ENCODE data around the gene PACS2.

Gene PACS2

GRCh38 chr14:105412771-105413543 is 98.4 kb downstream of the PACS2 start:
- DNase-seq: no peak

GRCh38 chr14:105413544-105413886 is 99.0 kb downstream of the PACS2 start:
- no peak for DNase-seq

- DNase-seq: peak in 1 of 2 experiments; percentile 16
These were observed 100.2 kb downstream of the PACS2 start for GRCh38 chr14:105414456-105415371.

- DNase-seq: no peak
These were observed 101.2 kb downstream of the PACS2 start for GRCh38 chr14:105415481-105416428.

- no peak for DNase-seq
These were observed 102.1 kb downstream of the PACS2 start for GRCh38 chr14:105416671-105417070.

- DNase-seq: no peak
These were observed 103.2 kb downstream of the PACS2 start for GRCh38 chr14:105417690-105418121.

- no peak for DNase-seq
These were observed 104.0 kb downstream of the PACS2 start for GRCh38 chr14:105418269-105419194.

GRCh38 chr14:105419195-105420091 is 104.9 kb downstream of the PACS2 start, which contains the start of gene MTA1:
MTA1 (plus strand) TSS chr14:105419827; CDS start chr14:105420036, 209 bp downstream.
- DNase-seq: no peak

GRCh38 chr14:105420101-105420973 is 105.8 kb downstream of the PACS2 start:
- no peak for DNase-seq

GRCh38 chr14:105420974-105421674 is 106.6 kb downstream of the PACS2 start:
- DNase-seq: no peak

- DNase-seq: no peak
These were observed 107.4 kb downstream of the PACS2 start for GRCh38 chr14:105421723-105422615.

- no peak for DNase-seq
These were observed 108.3 kb downstream of the PACS2 start for GRCh38 chr14:105422695-105423487.

- no peak for DNase-seq
These were observed 109.1 kb downstream of the PACS2 start for GRCh38 chr14:105423488-105424195.

- DNase-seq: no peak
These were observed 110.3 kb downstream of the PACS2 start for GRCh38 chr14:105424861-105425260.

- DNase-seq: no peak
These were observed 111.3 kb downstream of the PACS2 start for GRCh38 chr14:105425823-105426247.

Data from cerebellar nuclear complex (tissue), 1 donor.